Activated CD4-positive, CD25-positive, alpha-beta regulatory T cell treated with anti-CD3 and anti-CD28 coated beads, Interleukin-2, amount 50 U/mL, for 24 hours (primary cell): ENCODE data around the gene HTRA3.

Experiments
- ATAC-seq, 2 donors: fragments of 150-1000 bp; cut with Tn5 transposase; one replicate each; pipeline ENCODE4 v1.10.0; 2021; ENCODE audit warnings: mild to moderate bottlenecking in 1 of 2, moderate library complexity in 1 of 2

HTRA3 gene

GRCh38 chr4:8282134-8282641 is 12.6 kb downstream of the HTRA3 start:
- ATAC-seq = no peak

GRCh38 chr4:8282742-8283141 is 13.2 kb downstream of the HTRA3 start:
- ATAC-seq = no peak

- no peak for ATAC-seq
These were observed 13.6 kb downstream of the HTRA3 start for GRCh38 chr4:8283161-8283560.

GRCh38 chr4:8283631-8284121 is 14.1 kb downstream of the HTRA3 start:
- no peak for ATAC-seq

GRCh38 chr4:8284391-8284790 is 14.8 kb downstream of the HTRA3 start:
- no peak for ATAC-seq

GRCh38 chr4:8285143-8285975 is 15.8 kb downstream of the HTRA3 start:
- peak in 1 of 2 donors; percentile 13 for ATAC-seq

- no peak for ATAC-seq
These were observed 16.6 kb downstream of the HTRA3 start for GRCh38 chr4:8285976-8286718.

- ATAC-seq = no peak
These were observed 17.3 kb downstream of the HTRA3 start for GRCh38 chr4:8286719-8287342.

GRCh38 chr4:8287343-8288280 is 18.1 kb downstream of the HTRA3 start:
- ATAC-seq = no peak

- no peak for ATAC-seq
These were observed 19.7 kb downstream of the HTRA3 start for GRCh38 chr4:8289151-8289750.

- no peak for ATAC-seq
These were observed 20.6 kb downstream of the HTRA3 start for GRCh38 chr4:8289956-8290700.

GRCh38 chr4:8290701-8290970 is 21.1 kb downstream of the HTRA3 start:
- no peak for ATAC-seq

- no peak for ATAC-seq
These were observed 21.6 kb downstream of the HTRA3 start for GRCh38 chr4:8291036-8291682.

GRCh38 chr4:8291701-8292477 is 22.3 kb downstream of the HTRA3 start:
- no peak for ATAC-seq

GRCh38 chr4:8292478-8293107 is 23.0 kb downstream of the HTRA3 start:
- no peak for ATAC-seq

- no peak for ATAC-seq
These were observed 23.8 kb downstream of the HTRA3 start for GRCh38 chr4:8293131-8293975.

- ATAC-seq = no peak
These were observed 24.5 kb downstream of the HTRA3 start for GRCh38 chr4:8294036-8294435.

- no peak for ATAC-seq
These were observed 25.2 kb downstream of the HTRA3 start for GRCh38 chr4:8294775-8295174.
